T-cell (primary cell): ENCODE data around the gene C11orf71. TPM values are rescaled to one million over a fixed set of nuclear protein-coding genes. Genes with fewer than 3 reads are reported as not detected.

Experiments
- ATAC-seq, 4 experiments: fragments of 200-7000 bp in 3 of 4; fragments of 150-1000 bp in 1 of 4; cut with Tn5 transposase; replicated peaks in 1 of 4; 1 replicate in 3 of 4; 2 replicates in 1 of 4; pipeline ENCODE4 v1.10.0; 2021; ENCODE audit warnings: moderate library complexity in 3 of 4, mild to moderate bottlenecking in 2 of 4, moderate number of reproducible peaks in 1 of 4
- CTCF ChIA-PET, 2 donors: fragments of 300-600 bp; sonication (Branson Sonifier 250); formaldehyde crosslinking; loops; one replicate each; lab custom pipeline; 2022; ENCODE audit warnings: antibody characterized with exemption in 2 of 2; lab: Charles Lee
- POLR2A ChIA-PET, 2 donors: fragments of 300-600 bp; sonication (Branson Sonifier 250); formaldehyde crosslinking; loops; one replicate each; lab custom pipeline; 2022; ENCODE audit warnings: antibody characterized with exemption in 2 of 2; lab: Charles Lee
- DNase-seq, 35 experiments: peaks; one replicate each; pipeline versions ENCODE4 v3.0.0 to v3.0.0-alpha.2; 2013 to 2023
- H3K27ac ChIP-seq: one replicate; pipeline ENCODE4 v1.5.1; 2013; ENCODE audit warnings: low read length
- H3K27me3 ChIP-seq, 2 experiments: replicated peaks in 1 of 2; 1 replicate in 1 of 2; 2 replicates in 1 of 2; pipeline versions ENCODE4 v1.6.1 to v1.7.0; 2013; ENCODE audit warnings: low read length in 1 of 2, mixed read lengths in 1 of 2; ENCODE audit not compliant: control insufficient read depth in 2 of 2, insufficient read depth in 2 of 2; ENCODE audit errors: extremely low read depth in 1 of 2
- H3K36me3 ChIP-seq, 2 donors: 1 replicate in 1 of 2; 2 replicates in 1 of 2; pipeline versions ENCODE4 v1.6.1 to v1.7.0; 2013; ENCODE audit warnings: low read length in 1 of 2; ENCODE audit not compliant: control insufficient read depth in 2 of 2, insufficient read depth in 1 of 2; ENCODE audit errors: extremely low read depth in 1 of 2
- H3K4me1 ChIP-seq, 2 experiments: 1 replicate in 1 of 2; 2 replicates in 1 of 2; pipeline versions ENCODE4 v1.6.1 to v1.7.0; 2013; ENCODE audit warnings: low read length in 2 of 2, mixed read lengths in 1 of 2; ENCODE audit not compliant: insufficient read depth in 2 of 2, control insufficient read depth in 1 of 2; ENCODE audit errors: extremely low read depth in 1 of 2
- H3K4me3 ChIP-seq, 2 donors: 1 replicate in 1 of 2; 2 replicates in 1 of 2; pipeline versions ENCODE4 v1.5.1 to v1.7.0; 2013; ENCODE audit warnings: mild to moderate bottlenecking in 2 of 2, low read length in 1 of 2, moderate library complexity in 1 of 2; ENCODE audit not compliant: control insufficient read depth in 1 of 2; ENCODE audit errors: extremely low read depth in 1 of 2
- H3K9me3 ChIP-seq: 2 replicates; pipeline ENCODE4 v1.7.0; 2013
- H3K27ac Mint-ChIP-seq, 2 donors: one replicate each; pipeline ENCODE4 v1.8.0; 2020 to 2021; ENCODE audit warnings: mild to moderate bottlenecking in 2 of 2, mixed read lengths in 2 of 2
- H3K27me3 Mint-ChIP-seq, 2 donors: one replicate each; pipeline ENCODE4 v1.8.0; 2021 to 2022; ENCODE audit warnings: mixed read lengths in 2 of 2
- H3K36me3 Mint-ChIP-seq: one replicate; pipeline ENCODE4 v1.8.0; 2021; ENCODE audit warnings: mixed read lengths
- H3K4me1 Mint-ChIP-seq, 3 donors: one replicate each; pipeline ENCODE4 v1.8.0; 2020 to 2022; ENCODE audit warnings: mixed read lengths in 3 of 3, mild to moderate bottlenecking in 1 of 3
- H3K4me3 Mint-ChIP-seq, 3 donors: one replicate each; pipeline ENCODE4 v1.8.0; 2020 to 2022; ENCODE audit warnings: mild to moderate bottlenecking in 3 of 3, mixed read lengths in 3 of 3, moderate library complexity in 3 of 3
- H3K9me3 Mint-ChIP-seq, 3 donors: one replicate each; pipeline ENCODE4 v1.8.0; 2020 to 2022; ENCODE audit warnings: mixed read lengths in 3 of 3
- WGBS: methylation state at CpG from one replicate; pipeline ENCODE4 v1.1.5; 2013; ENCODE audit warnings: missing lambda C conversion rate; ENCODE audit not compliant: insufficient coverage; 5-methylcytosine and 5-hydroxymethylcytosine counted together
- total RNA-seq, 35 experiments: library from RNA in 6 of 35; stranded (reverse) in 6 of 35; fragments of 120-200 nt in 1 of 35; gene quantifications; one replicate each; pipeline versions ENCODE4 v1.2.1 to v1.2.4 and lab custom pipeline; 2013 to 2026

Gene C11orf71
- total RNA-seq, 5 donors from 2014 or later (not counting 1 experiment from before 2014, with no cell fraction given): 8.2 to 15.2 (median 12.1) TPM

- H3K36me3 Mint-ChIP-seq: peaks cover 42% of the 10 kb centered on the region
- H3K4me1 ChIP-seq: peaks cover 10 to 13% of the 10 kb centered on the region in 2 experiments
- H3K36me3 ChIP-seq: peaks cover 0 to 16% of the 10 kb centered on the region in 2 donors
- CTCF ChIA-PET: interaction anchor here in 1 of 2 donors (0.6 kb wide), 1 partner anchor 11 kb away, joined by 4 read pairs; no protein-coding TSS in a partner anchor
- H3K4me1 Mint-ChIP-seq: peaks cover 39 to 47% (median 41%) of the 10 kb centered on the region in 3 donors
- no peaks in the 10 kb centered on the region for H3K9me3 ChIP-seq
- ATAC-seq: no peak
- WGBS: no CpG with 5 or more reads among the region's 1 CpG
- no peak overlapping the region for H3K27ac Mint-ChIP-seq
- no peak overlapping the region for H3K27ac ChIP-seq
- no peak for DNase-seq
- peaks cover 0 to 5% (median 0%) of the 10 kb centered on the region in 3 donors for H3K9me3 Mint-ChIP-seq
- POLR2A ChIA-PET: interaction anchor here (0.5 to 0.6 kb wide), 3 partner anchors 58 to 284 kb away, joined by 3 read pairs; no protein-coding TSS in a partner anchor
- no peaks in the 10 kb centered on the region for H3K27me3 ChIP-seq
- H3K4me3 ChIP-seq: no peak overlapping the region
- H3K27me3 Mint-ChIP-seq: no peaks in the 10 kb centered on the region
- H3K4me3 Mint-ChIP-seq: no peak overlapping the region
These were observed 42.2 kb upstream of the C11orf71 start for GRCh38 chr11:114442536-114442935.

- ChIA-PET CTCF (interaction anchor here in 1 of 2 donors (0.6 kb wide), 1 partner anchor 11 kb away, joined by 4 read pairs; no protein-coding TSS in a partner anchor), POLR2A (interaction anchor here in 1 of 2 donors (0.5 to 0.6 kb wide), 2 partner anchors 57 to 251 kb away, joined by 3 read pairs; no protein-coding TSS in a partner anchor)
- peaks cover 0 to 14% of the 10 kb centered on the region in 2 donors for H3K36me3 ChIP-seq
- ATAC-seq: no peak
- Mint-ChIP-seq H3K27ac (no peak overlapping the region), H3K36me3 (peaks cover 37% of the 10 kb centered on the region), H3K4me1 (peaks cover 39 to 41% (median 41%) of the 10 kb centered on the region in 3 donors), H3K4me3 (peak overlapping the region in 1 of 3 donors; percentile 0), H3K9me3 (peaks cover 0 to 5% (median 0%) of the 10 kb centered on the region in 3 donors), H3K27me3 (no peaks in the 10 kb centered on the region)
- peaks cover 10 to 13% of the 10 kb centered on the region in 2 experiments for H3K4me1 ChIP-seq
- no peak overlapping the region for H3K4me3 ChIP-seq
- WGBS: 100% methylated on average over 1 of the region's 2 CpGs
- no peak for DNase-seq
- no peaks in the 10 kb centered on the region for H3K27me3 ChIP-seq
- H3K9me3 ChIP-seq: no peaks in the 10 kb centered on the region
- H3K27ac ChIP-seq: no peak overlapping the region
These were observed 41.6 kb upstream of the C11orf71 start for GRCh38 chr11:114441921-114442320.

GRCh38 chr11:114440971-114441763, 40.9 kb upstream of the C11orf71 start:
- DNase-seq (no peak), ATAC-seq (no peak)
- Histone ChIP-seq H3K4me3 (no peak overlapping the region), H3K27ac (no peak overlapping the region), H3K27me3 (no peaks in the 10 kb centered on the region), H3K36me3 (peaks cover 0 to 11% of the 10 kb centered on the region in 2 donors), H3K9me3 (no peaks in the 10 kb centered on the region), H3K4me1 (peaks cover 10 to 13% of the 10 kb centered on the region in 2 experiments)
- H3K36me3 Mint-ChIP-seq: peaks cover 32% of the 10 kb centered on the region
- no peak overlapping the region for H3K27ac Mint-ChIP-seq
- CTCF ChIA-PET: no interaction called here
- WGBS: no CpG with 5 or more reads among the region's 7 CpGs
- POLR2A ChIA-PET: no interaction called here
- H3K4me1 Mint-ChIP-seq: peaks cover 36 to 39% (median 36%) of the 10 kb centered on the region in 3 donors
- no peaks in the 10 kb centered on the region for H3K9me3 Mint-ChIP-seq
- H3K27me3 Mint-ChIP-seq: no peaks in the 10 kb centered on the region
- H3K4me3 Mint-ChIP-seq: peak overlapping the region; percentile 31 to 47 (median 36)

DNA sequence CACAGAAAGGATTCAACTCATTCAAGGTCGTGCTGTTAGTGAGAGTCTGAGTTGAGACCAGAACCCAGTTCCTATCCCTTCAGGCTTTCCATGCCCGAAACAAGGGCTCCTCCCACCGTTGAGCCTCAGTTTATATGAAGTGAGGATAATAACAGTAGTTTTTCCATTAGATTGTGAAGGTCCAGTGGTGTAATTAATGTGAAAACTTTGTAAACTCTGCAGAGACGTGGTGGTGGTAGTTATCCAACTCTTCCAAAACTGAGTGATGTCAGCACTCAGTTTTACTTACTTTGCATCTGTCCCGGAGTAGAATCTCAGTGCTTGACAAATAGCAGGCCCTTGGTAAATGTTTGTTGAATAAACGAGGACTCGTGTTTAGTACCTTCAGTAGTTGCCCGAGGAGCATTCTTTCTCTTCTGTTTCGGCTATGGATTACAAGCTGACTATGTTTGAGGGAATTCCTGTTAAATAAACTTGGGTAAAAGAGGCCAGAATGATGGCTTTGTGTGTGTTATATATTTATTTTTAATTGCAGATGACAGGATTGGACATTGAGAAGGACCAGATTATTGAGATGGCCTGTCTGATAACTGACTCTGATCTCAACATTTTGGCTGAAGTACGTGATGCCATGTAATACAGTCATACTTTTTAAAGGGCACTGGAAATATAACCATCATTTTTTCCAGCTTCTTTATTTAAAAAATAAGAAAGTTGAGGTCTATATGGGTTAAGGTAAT, 40.0 kb upstream of the C11orf71 start:
- H3K27me3 ChIP-seq: no peaks in the 10 kb centered on the region
- DNase-seq: peak in 1 of 35 experiments; percentile 1

DNA sequence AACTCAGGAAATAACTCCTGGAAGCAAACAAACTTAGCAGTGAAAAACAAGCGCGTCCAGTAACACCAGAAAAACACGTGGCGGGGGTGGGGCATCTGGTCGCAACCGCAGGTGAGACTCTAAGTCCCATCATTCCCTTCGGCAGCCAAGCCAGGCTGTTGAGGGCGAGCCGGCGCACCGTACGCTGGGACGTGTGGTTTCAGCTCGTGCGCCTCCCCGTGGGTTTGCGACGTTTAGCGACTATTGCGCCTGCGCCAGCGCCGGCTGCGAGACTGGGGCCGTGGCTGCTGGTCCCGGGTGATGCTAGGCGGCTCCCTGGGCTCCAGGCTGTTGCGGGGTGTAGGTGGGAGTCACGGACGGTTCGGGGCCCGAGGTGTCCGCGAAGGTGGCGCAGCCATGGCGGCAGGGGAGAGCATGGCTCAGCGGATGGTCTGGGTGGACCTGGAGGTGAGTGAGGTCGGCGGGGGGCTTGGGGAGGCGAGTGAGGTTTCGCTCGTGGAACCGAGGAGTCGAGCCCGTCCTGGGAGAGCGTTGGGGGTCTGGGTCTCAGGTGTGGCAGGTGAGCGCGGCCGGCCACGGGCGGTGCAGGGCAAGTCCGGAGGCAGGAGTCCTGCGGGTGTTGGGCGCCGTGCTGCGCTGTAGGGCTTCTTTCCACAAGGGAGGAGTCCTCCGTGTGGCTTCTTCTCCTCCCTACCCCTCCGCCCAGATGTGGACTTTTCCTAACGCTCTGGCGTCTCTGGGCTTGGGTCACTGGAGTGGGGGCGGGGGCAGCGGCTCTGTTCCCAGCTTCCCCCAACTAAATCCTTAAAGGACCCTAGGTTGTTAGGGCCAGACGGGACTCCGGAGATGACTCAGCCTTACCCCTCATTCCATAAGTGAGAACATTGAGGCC, 39.2 kb upstream of the C11orf71 start, which contains the start of gene REXO2:
Gene REXO2, plus strand, starts transcription at position 239 of the 892 bp plus-strand sequence. Its CDS starts 62 bp downstream, at position 301.
- H3K9me3 ChIP-seq: no peaks in the 10 kb centered on the region
- Mint-ChIP-seq H3K27me3 (no peaks in the 10 kb centered on the region), H3K9me3 (no peaks in the 10 kb centered on the region), H3K36me3 (peaks cover 28% of the 10 kb centered on the region), H3K27ac (peak within 1 kb of the TSS; percentile 87 to 89), H3K4me3 (peak within 1 kb of the TSS; percentile 93 to 98 (median 97)), H3K4me1 (peaks cover 34 to 36% (median 36%) of the 10 kb centered on the region in 3 donors)
- peaks cover 0 to 10% of the 10 kb centered on the region in 2 donors for H3K36me3 ChIP-seq
- peak; percentile 98 to 100 (median 99) for ATAC-seq
- ChIA-PET POLR2A (interaction anchor here (0.7 to 1.3 kb wide), 5 partner anchors 13 to 144 kb away, joined by 3 to 5 read pairs (median 4); partner anchors contain the start of genes C11orf71 (in 2 of the 2) and RBM7 (in 2 of the 2)), CTCF (interaction anchor here in 1 of 2 donors (0.6 to 1.4 kb wide), 4 partner anchors 39 to 536 kb away, joined by 3 to 7 read pairs (median 3); partner anchors contain the start of genes C11orf71 and RBM7)
- peak; percentile 85 to 97 (median 93) for DNase-seq
- under 1% methylated on average over 46 of the region's 64 CpGs for WGBS
- no peaks in the 10 kb centered on the region for H3K27me3 ChIP-seq
- peak within 1 kb of the TSS; percentile 93 to 94 for H3K4me3 ChIP-seq
- H3K27ac ChIP-seq: peak within 1 kb of the TSS; percentile 40
- peaks cover 10 to 13% of the 10 kb centered on the region in 2 experiments for H3K4me1 ChIP-seq

More for the DNA sequence above, 40.0 kb upstream of the C11orf71 start:
- Mint-ChIP-seq H3K36me3 (peaks cover 30% of the 10 kb centered on the region), H3K9me3 (no peaks in the 10 kb centered on the region), H3K4me1 (peaks cover 34 to 39% (median 36%) of the 10 kb centered on the region in 3 donors), H3K4me3 (peak overlapping the region; percentile 93 to 98 (median 97)), H3K27ac (peak overlapping the region; percentile 67 to 89), H3K27me3 (no peaks in the 10 kb centered on the region)
- CTCF ChIA-PET: no interaction called here
- peaks cover 0 to 11% of the 10 kb centered on the region in 2 donors for H3K36me3 ChIP-seq
- peaks cover 10 to 13% of the 10 kb centered on the region in 2 experiments for H3K4me1 ChIP-seq
- H3K4me3 ChIP-seq: peak overlapping the region; percentile 93 to 94
- POLR2A ChIA-PET: no interaction called here
- 87% methylated on average over 5 of the region's 10 CpGs for WGBS
- no peak for ATAC-seq
- H3K9me3 ChIP-seq: no peaks in the 10 kb centered on the region
- no peak overlapping the region for H3K27ac ChIP-seq
